ENCODE results near the gene ASIC4.

ASIC4 gene

DNA sequence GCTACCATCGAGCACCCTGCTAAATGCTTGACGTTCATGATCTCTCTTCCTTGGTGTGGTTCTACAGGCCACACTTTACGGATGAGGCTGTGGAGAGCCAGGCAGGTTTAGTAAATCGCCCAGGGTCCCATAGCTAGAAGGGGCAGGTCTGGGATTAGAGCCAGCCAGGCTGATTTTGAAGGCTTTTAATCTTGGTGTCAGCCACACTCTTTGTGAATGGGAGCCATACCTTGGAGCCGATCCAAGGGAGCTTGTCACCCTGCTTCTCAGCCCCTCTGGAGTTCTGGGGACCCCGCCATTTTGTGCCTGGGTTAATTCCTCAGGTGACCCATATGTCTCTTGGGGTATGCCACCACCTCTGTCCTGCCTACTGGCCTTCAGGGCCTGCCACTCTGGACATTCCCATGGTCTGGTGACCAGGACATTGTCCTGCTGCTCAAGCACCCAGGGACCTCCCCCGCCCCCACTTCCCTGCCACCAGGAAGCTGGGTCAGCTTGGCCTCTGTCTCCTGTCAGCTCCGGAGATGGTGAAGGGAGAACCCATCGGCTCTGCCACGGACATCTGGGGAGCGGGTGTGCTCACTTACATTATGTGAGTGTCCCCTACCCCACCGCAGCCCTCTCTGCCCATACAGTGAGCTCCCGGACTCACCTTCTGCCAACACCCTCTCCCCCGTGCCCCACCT lies 22.9 kb upstream of the ASIC4 start:
- no peak for DNase-seq (ENCODE audit: extremely low spot score)
- no peak for TF ChIP-seq CTCF (IDR thresholded peaks at IDR 0.05; ENCODE audit: control extremely low read depth, extremely low read depth, low read depth, missing control alignments)
- CTCF ChIA-PET = interaction anchor here (0.7 to 18.5 kb wide), 5 partner anchors 9 to 36 kb away, joined by 3 to 325 read pairs (median 6); no protein-coding TSS in a partner anchor
- POLR2A ChIA-PET = interaction anchor here (0.5 kb wide), 1 partner anchor 80 kb away, joined by 3 read pairs; no protein-coding TSS in a partner anchor

GRCh38 chr2:219492575-219492974 lies 21.7 kb upstream of the ASIC4 start:
- ChIA-PET CTCF (interaction anchor here (1.6 to 18.5 kb wide), 4 partner anchors 10 to 52 kb away, joined by 3 to 325 read pairs (median 22); partner anchors contain the start of genes CHPF and TMEM198), POLR2A (no interaction called here)
- no peak for TF ChIP-seq CTCF (IDR thresholded peaks at IDR 0.05; ENCODE audit: control extremely low read depth, extremely low read depth, low read depth, missing control alignments)
- no peak for DNase-seq (ENCODE audit: extremely low spot score)

GRCh38 chr2:219493086-219493485 lies 21.2 kb upstream of the ASIC4 start:
- POLR2A ChIA-PET = no interaction called here
- DNase-seq (ENCODE audit: extremely low spot score) = no peak
- no peak for TF ChIP-seq CTCF (IDR thresholded peaks at IDR 0.05; ENCODE audit: control extremely low read depth, extremely low read depth, low read depth, missing control alignments)
- CTCF ChIA-PET = interaction anchor here (1.3 to 18.5 kb wide), 5 partner anchors 15 to 51 kb away, joined by 3 to 325 read pairs (median 30); partner anchors contain the start of genes CHPF and TMEM198

GRCh38 chr2:219494952-219495530 lies 19.2 kb upstream of the ASIC4 start:
- ChIA-PET POLR2A (no interaction called here), CTCF (interaction anchor here (0.7 to 18.5 kb wide), 34 partner anchors 9 to 216 kb away, joined by 3 to 325 read pairs (median 5); partner anchors contain the start of genes CHPF, DNAJB2, DNPEP and TMEM198)
- no peak for TF ChIP-seq CTCF (IDR thresholded peaks at IDR 0.05; ENCODE audit: control extremely low read depth, extremely low read depth, low read depth, missing control alignments)
- no peak for DNase-seq (ENCODE audit: extremely low spot score)

GRCh38 chr2:219495531-219496122 lies 18.7 kb upstream of the ASIC4 start:
- ChIA-PET POLR2A (no interaction called here), CTCF (interaction anchor here (0.7 to 18.5 kb wide), 33 partner anchors 9 to 216 kb away, joined by 3 to 325 read pairs (median 5); partner anchors contain the start of genes CHPF, DNAJB2, DNPEP and STK11IP)
- TF ChIP-seq CTCF (IDR thresholded peaks at IDR 0.05; ENCODE audit: control extremely low read depth, extremely low read depth, low read depth, missing control alignments) = peak; percentile 54

DNA sequence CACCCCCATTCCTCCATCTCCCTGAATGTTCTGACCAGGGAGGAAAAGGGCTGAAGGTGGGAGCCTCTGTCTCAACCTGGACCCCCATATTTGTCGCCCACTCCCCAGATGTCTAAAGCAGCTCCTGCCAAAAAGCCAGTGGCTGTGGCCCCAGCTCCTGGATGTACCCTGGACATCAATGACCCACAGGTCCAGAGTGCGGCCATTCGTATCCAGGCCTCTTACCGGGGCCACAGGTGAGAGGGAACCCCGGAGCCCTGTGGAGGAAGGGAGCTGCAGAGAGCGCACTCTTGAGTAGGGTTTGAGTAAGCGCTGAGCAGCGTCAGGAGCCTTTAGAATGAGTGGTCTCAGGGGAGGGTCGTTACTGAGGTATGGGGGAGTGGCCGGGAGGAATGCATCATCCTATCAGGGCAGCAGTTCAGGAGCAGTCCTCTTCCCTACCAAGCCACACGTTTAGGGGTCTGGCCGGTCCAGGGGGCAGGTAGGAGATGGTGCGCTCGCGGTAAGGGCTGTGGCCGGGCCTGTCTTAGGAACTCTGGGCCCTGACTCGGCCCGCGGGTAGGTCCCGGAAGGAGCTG lies 17.9 kb upstream of the ASIC4 start:
- CTCF ChIA-PET = interaction anchor here (0.7 to 18.5 kb wide), 26 partner anchors 8 to 195 kb away, joined by 3 to 325 read pairs (median 6); partner anchors contain the start of genes CHPF, STK11IP and TMEM198
- DNase-seq (ENCODE audit: extremely low spot score) = no peak
- no peak for TF ChIP-seq CTCF (IDR thresholded peaks at IDR 0.05; ENCODE audit: control extremely low read depth, extremely low read depth, low read depth, missing control alignments)
- POLR2A ChIA-PET = no interaction called here

More at GRCh38 chr2:219495531-219496122, 18.7 kb upstream of the ASIC4 start:
- DNase-seq (ENCODE audit: extremely low spot score) = peak; percentile 77
